ENCODE data around the gene ARL15. TPM values are rescaled to one million over a fixed set of nuclear protein-coding genes. Genes with fewer than 3 reads are reported as not detected.

ARL15 gene
- total RNA-seq, 4 donors from 2014 or later = 8.5 to 19.1 (median 12.0) TPM

DNA sequence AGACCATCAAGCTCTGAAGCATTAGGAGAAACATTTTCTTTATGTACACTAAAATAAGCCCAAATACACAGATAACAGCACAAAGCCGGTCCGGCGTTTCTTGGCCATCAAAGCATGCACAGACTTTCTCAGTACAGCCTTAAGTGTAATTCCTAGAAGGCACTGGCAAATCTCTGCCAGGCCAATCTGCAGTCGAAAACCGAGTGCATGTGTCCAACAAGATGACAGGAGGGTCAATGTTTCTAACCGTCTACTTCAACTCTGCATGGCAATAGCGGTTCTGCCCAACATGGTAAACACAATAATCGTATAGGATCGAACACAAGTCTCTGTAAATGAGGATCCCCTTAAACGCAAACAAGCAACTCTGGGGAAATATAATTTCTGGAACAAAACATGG, 1.1 kb downstream of the ARL15 start:
- intact Hi-C loops (cut with DNase I) = loop anchor here (10.0 kb wide), 1 partner anchor 54 kb away; no protein-coding TSS in a partner anchor
- H3K36me3 ChIP-seq = no peaks in the 10 kb centered on the region
- no peak for DNase-seq
- peak overlapping the region in 2 of 4 donors; percentile 91 to 96 for H3K27ac ChIP-seq
- TF ChIP-seq POLR2A (IDR thresholded peaks at IDR 0.05) (no peak), CTCF (IDR thresholded peaks at IDR 0.05) (no peak)
- H3K4me3 ChIP-seq = peak overlapping the region; percentile 77 to 99 (median 87)
- peaks cover 6 to 29% (median 11%) of the 10 kb centered on the region in 3 donors for H3K4me1 ChIP-seq
- H3K27me3 ChIP-seq = no peaks in the 10 kb centered on the region
- WGBS, 2 donors = 10 to 14% methylated on average over 10 of the region's 10 CpGs
- no peaks in the 10 kb centered on the region for H3K9me3 ChIP-seq

DNA sequence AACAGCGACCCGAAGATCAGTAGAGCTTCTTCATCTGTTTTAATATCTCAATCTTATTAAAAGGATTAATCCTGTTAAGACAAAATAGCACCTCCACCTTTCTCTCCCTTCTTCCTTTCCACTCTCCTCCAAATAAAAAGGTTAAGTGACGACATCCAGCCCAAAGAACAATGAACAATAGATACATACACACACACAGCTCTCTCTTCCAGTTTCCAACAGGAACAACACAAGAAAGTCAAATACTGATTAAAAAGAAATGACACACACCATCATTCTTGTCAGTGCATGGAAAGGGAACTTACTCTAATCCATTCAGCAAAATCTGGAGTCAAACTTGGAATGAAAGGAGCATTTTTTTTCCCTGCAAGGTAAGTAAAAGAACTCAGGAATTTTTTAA, 2.8 kb downstream of the ARL15 start:
- intact Hi-C loops (cut with DNase I) = loop anchor here (10.0 kb wide), 1 partner anchor 53 kb away; no protein-coding TSS in a partner anchor
- H3K27ac ChIP-seq = no peak overlapping the region
- no peaks in the 10 kb centered on the region for H3K27me3 ChIP-seq
- DNase-seq = no peak
- 78 to 87% methylated on average over 3 of the region's 3 CpGs for WGBS, 2 donors
- peaks cover 6 to 29% (median 11%) of the 10 kb centered on the region in 3 donors for H3K4me1 ChIP-seq
- TF ChIP-seq CTCF (IDR thresholded peaks at IDR 0.05) = no peak
- no peak for TF ChIP-seq POLR2A (IDR thresholded peaks at IDR 0.05)
- H3K9me3 ChIP-seq = no peaks in the 10 kb centered on the region
- no peaks in the 10 kb centered on the region for H3K36me3 ChIP-seq
- H3K4me3 ChIP-seq = no peak overlapping the region

GRCh38 chr5:54306893-54307292, 3.5 kb downstream of the ARL15 start:
- Histone ChIP-seq H3K27ac (no peak overlapping the region), H3K4me3 (no peak overlapping the region), H3K9me3 (no peaks in the 10 kb centered on the region), H3K27me3 (no peaks in the 10 kb centered on the region), H3K4me1 (peaks cover 3 to 26% (median 11%) of the 10 kb centered on the region in 3 donors), H3K36me3 (no peaks in the 10 kb centered on the region)
- no peak for DNase-seq
- intact Hi-C loops (cut with DNase I) = loop anchor here (10.0 kb wide), 1 partner anchor 52 kb away; no protein-coding TSS in a partner anchor
- WGBS, 2 donors = 78 to 83% methylated on average over 1 of the region's 1 CpG
- TF ChIP-seq CTCF (IDR thresholded peaks at IDR 0.05) (no peak), POLR2A (IDR thresholded peaks at IDR 0.05) (no peak)

- Histone ChIP-seq H3K4me3 (no peak overlapping the region), H3K4me1 (peaks cover 3 to 24% (median 8%) of the 10 kb centered on the region in 3 donors), H3K27ac (no peak overlapping the region), H3K27me3 (no peaks in the 10 kb centered on the region), H3K36me3 (no peaks in the 10 kb centered on the region), H3K9me3 (no peaks in the 10 kb centered on the region)
- 74 to 87% methylated on average over 4 of the region's 4 CpGs for WGBS, 2 donors
- TF ChIP-seq CTCF (IDR thresholded peaks at IDR 0.05) (no peak), POLR2A (IDR thresholded peaks at IDR 0.05) (no peak)
- no peak for DNase-seq
- intact Hi-C loops (cut with DNase I) = loop anchor here (10.0 kb wide), 1 partner anchor 51 kb away; no protein-coding TSS in a partner anchor
Measured at GRCh38 chr5:54305737-54306136, 4.6 kb downstream of the ARL15 start.

DNA sequence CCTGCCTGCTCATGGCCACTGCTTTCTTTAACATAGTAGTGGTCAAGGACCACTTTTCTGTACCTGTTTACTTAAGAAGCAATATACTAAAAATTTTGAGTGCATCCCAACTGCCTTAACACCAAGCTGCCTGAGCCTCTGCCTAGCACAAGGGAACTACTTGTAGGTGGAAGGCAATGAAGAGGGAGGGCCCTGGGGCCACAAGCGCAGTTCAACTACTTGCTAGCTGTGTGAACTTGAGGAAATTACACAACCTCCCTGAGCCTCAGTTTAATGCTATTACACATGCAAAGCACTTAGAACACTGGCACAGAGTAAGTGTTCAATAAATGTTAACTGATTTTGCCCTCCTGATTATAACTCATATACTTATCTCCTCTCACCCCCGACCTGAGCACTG, 6.3 kb downstream of the ARL15 start:
- 45 to 80% methylated on average over 1 to 2 of the region's 2 CpGs for WGBS, 2 donors
- no peak overlapping the region for H3K4me3 ChIP-seq
- DNase-seq = no peak
- H3K36me3 ChIP-seq = no peaks in the 10 kb centered on the region
- H3K4me1 ChIP-seq = peaks cover 0 to 19% (median 6%) of the 10 kb centered on the region in 3 donors
- intact Hi-C loops (cut with DNase I) = loop anchor here (10.0 kb wide), 1 partner anchor 49 kb away; no protein-coding TSS in a partner anchor
- no peaks in the 10 kb centered on the region for H3K9me3 ChIP-seq
- no peak for TF ChIP-seq CTCF (IDR thresholded peaks at IDR 0.05)
- TF ChIP-seq POLR2A (IDR thresholded peaks at IDR 0.05) = no peak
- no peak overlapping the region for H3K27ac ChIP-seq
- no peaks in the 10 kb centered on the region for H3K27me3 ChIP-seq

All from esophagus squamous epithelium (tissue), 5 donors.